Tibial nerve (tissue), 3 donors: ENCODE results near the gene CADPS2.

Source experiments
- EP300 ChIP-seq, 2 donors: sonication (generic); formaldehyde crosslinking; IDR thresholded peaks; one replicate each; pipeline ENCODE4 v1.6.1; 2017; ENCODE audit warnings: antibody characterized with exemption in 2 of 2, mild to moderate bottlenecking in 1 of 2
- POLR2A ChIP-seq, 2 donors: fragments of 450-650 bp; IDR thresholded peaks; one replicate each; pipeline ENCODE4 v1.6.1; 2017; ENCODE audit warnings: antibody characterized with exemption in 2 of 2, mild to moderate bottlenecking in 2 of 2, moderate library complexity in 2 of 2

DNA sequence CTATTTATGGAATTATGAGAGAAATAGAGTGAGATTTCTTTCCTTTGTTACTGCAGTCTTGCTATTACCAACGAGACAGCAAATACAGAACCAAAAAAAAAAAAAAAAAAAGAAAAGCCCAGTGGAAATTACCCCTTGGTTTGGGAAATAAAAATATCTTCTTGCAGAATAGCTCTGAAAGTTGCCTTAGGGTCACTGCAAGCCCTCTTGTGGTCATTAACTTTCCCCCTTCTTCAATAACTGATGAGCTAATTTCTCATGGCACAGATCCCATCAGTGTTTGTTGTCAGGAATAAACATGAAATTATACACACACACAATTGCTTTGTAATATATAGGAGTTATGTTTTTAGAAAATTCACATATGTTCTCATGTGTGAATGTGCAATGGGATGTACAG lies 470.8 kb downstream of the CADPS2 start:
- TF ChIP-seq EP300 (IDR thresholded peaks at IDR 0.05) (no peak), POLR2A (IDR thresholded peaks at IDR 0.05) (no peak)
